Measurements from ENCODE around the gene CHCHD2.
"Not testable (repeated sequence)": the region's sequence is repeated elsewhere in the genome, so short reads cannot be mapped to it uniquely, and the experiment has no call there.

The CHCHD2 gene

GRCh38 chr7:56081626-56082340 lies 24.5 kb downstream of the CHCHD2 start:
- DNase-seq: no peak

- DNase-seq: not testable (repeated sequence)
These were observed 25.4 kb downstream of the CHCHD2 start for GRCh38 chr7:56080726-56081435.

- no peak for DNase-seq
These were observed 26.7 kb downstream of the CHCHD2 start for GRCh38 chr7:56079450-56080185.

- DNase-seq: no peak
These were observed 28.1 kb downstream of the CHCHD2 start for GRCh38 chr7:56078196-56078595.

GRCh38 chr7:56077681-56078080 lies 28.6 kb downstream of the CHCHD2 start:
- DNase-seq: no peak

- peak; percentile 83 for DNase-seq
These were observed 31.9 kb downstream of the CHCHD2 start for GRCh38 chr7:56074371-56074791.

- not testable (repeated sequence) for DNase-seq
These were observed 39.9 kb downstream of the CHCHD2 start for GRCh38 chr7:56066376-56066775.

- peak; percentile 96 for DNase-seq
These were observed 42.2 kb downstream of the CHCHD2 start, which contains the start of gene SUMF2 for GRCh38 chr7:56063882-56064625. SUMF2 (plus strand) TSS chr7:56064286; CDS start chr7:56064312, 26 bp downstream.

GRCh38 chr7:56063500-56063881 lies 42.8 kb downstream of the CHCHD2 start:
- no peak for DNase-seq

- no peak for DNase-seq
These were observed 43.9 kb downstream of the CHCHD2 start for GRCh38 chr7:56062382-56062781.

GRCh38 chr7:56053993-56054392 lies 52.3 kb downstream of the CHCHD2 start:
- DNase-seq: no peak

GRCh38 chr7:56053379-56053778 lies 52.9 kb downstream of the CHCHD2 start:
- DNase-seq: no peak
